HFFc6 (cell line): ENCODE results near the gene GLIS1. TPM values are rescaled to one million over a fixed set of nuclear protein-coding genes. Genes with fewer than 3 reads are reported as not detected.

Experiments
- DNase-seq: peaks from one replicate; pipeline ENCODE4 v3.0.0-alpha.2; 2018
- H3K27ac Mint-ChIP-seq: 2 replicates; pipeline ENCODE4 v1.8.0; 2020; ENCODE audit warnings: mild to moderate bottlenecking, mixed read lengths
- H3K27me3 Mint-ChIP-seq: 2 replicates; pipeline ENCODE4 v1.8.0; 2021; ENCODE audit warnings: mild to moderate bottlenecking, moderate library complexity, mixed read lengths; ENCODE audit not compliant: insufficient read depth
- H3K36me3 Mint-ChIP-seq: 2 replicates; pipeline ENCODE4 v1.8.0; 2021; ENCODE audit warnings: low read depth, mixed read lengths
- H3K4me1 Mint-ChIP-seq: 2 replicates; pipeline ENCODE4 v1.8.0; 2020; ENCODE audit warnings: low read depth, mixed read lengths
- H3K4me3 Mint-ChIP-seq: 2 replicates; pipeline ENCODE4 v1.8.0; 2020; ENCODE audit warnings: mild to moderate bottlenecking, moderate library complexity, mixed read lengths
- H3K9me3 Mint-ChIP-seq: 2 replicates; pipeline ENCODE4 v1.8.0; 2020; ENCODE audit warnings: mild to moderate bottlenecking, mixed read lengths
- CTCF ChIP-seq: fragments of 200-600 bp; sonication (generic); IDR thresholded peaks from 2 replicates; pipeline ENCODE4 v1.5.0; 2021; ENCODE audit warnings: antibody characterized with exemption, mild to moderate bottlenecking
- total RNA-seq, 6 experiments: library from RNA; stranded (reverse); fragmentation: NEBNext Ultra II Directional; extraction: Animal tissue kit (Norgen Biotek cat#: 25700); gene quantifications; 2 replicates in 1 of 6; 3 replicates in 5 of 6; pipeline ENCODE4 v1.2.3, GENCODE V29; 2021

Gene GLIS1
- total RNA-seq, 6 experiments from 2014 or later: 1.1 to 1.9 (median 1.2) TPM

- Mint-ChIP-seq H3K27ac (no peak overlapping the region), H3K4me3 (no peak overlapping the region), H3K4me1 (no peaks in the 10 kb centered on the region), H3K9me3 (no peaks in the 10 kb centered on the region), H3K27me3 (peaks cover 17% of the 10 kb centered on the region), H3K36me3 (no peaks in the 10 kb centered on the region)
- no peak for TF ChIP-seq CTCF
- DNase-seq: no peak
These were observed 147.0 kb downstream of the GLIS1 start for GRCh38 chr1:53591924-53592323.

- Mint-ChIP-seq H3K4me1 (no peaks in the 10 kb centered on the region), H3K4me3 (no peak overlapping the region), H3K36me3 (no peaks in the 10 kb centered on the region), H3K9me3 (no peaks in the 10 kb centered on the region), H3K27me3 (peaks cover 21% of the 10 kb centered on the region), H3K27ac (no peak overlapping the region)
- no peak for DNase-seq
- TF ChIP-seq CTCF: no peak
These were observed 148.1 kb downstream of the GLIS1 start for GRCh38 chr1:53590531-53591515.

GRCh38 chr1:53590104-53590503 lies 148.9 kb downstream of the GLIS1 start:
- H3K4me3 Mint-ChIP-seq: no peak overlapping the region
- H3K36me3 Mint-ChIP-seq: no peaks in the 10 kb centered on the region
- no peak for DNase-seq
- H3K4me1 Mint-ChIP-seq: no peaks in the 10 kb centered on the region
- H3K9me3 Mint-ChIP-seq: no peaks in the 10 kb centered on the region
- peaks cover 23% of the 10 kb centered on the region for H3K27me3 Mint-ChIP-seq
- no peak overlapping the region for H3K27ac Mint-ChIP-seq
- no peak for TF ChIP-seq CTCF

- Mint-ChIP-seq H3K27ac (no peak overlapping the region), H3K27me3 (peaks cover 25% of the 10 kb centered on the region), H3K4me3 (no peak overlapping the region), H3K36me3 (no peaks in the 10 kb centered on the region), H3K4me1 (peaks cover under 1% of the 10 kb centered on the region), H3K9me3 (no peaks in the 10 kb centered on the region)
- TF ChIP-seq CTCF: no peak
- no peak for DNase-seq
These were observed 149.7 kb downstream of the GLIS1 start for GRCh38 chr1:53589043-53589887.

GRCh38 chr1:53588053-53588779 lies 150.7 kb downstream of the GLIS1 start:
- Mint-ChIP-seq H3K36me3 (no peaks in the 10 kb centered on the region), H3K27ac (no peak overlapping the region), H3K4me1 (peaks cover 11% of the 10 kb centered on the region), H3K4me3 (no peak overlapping the region), H3K9me3 (no peaks in the 10 kb centered on the region), H3K27me3 (peaks cover 25% of the 10 kb centered on the region)
- no peak for DNase-seq
- TF ChIP-seq CTCF: no peak
